Endothelial cell of umbilical vein (primary cell): ENCODE results near the gene ENKD1. TPM values are rescaled to one million over a fixed set of nuclear protein-coding genes. Genes with fewer than 3 reads are reported as not detected.

Source experiments
- BruUV-seq: library from RNA; stranded (reverse); fragments of 400-500 nt; replicated peaks from 2 replicates; lab custom pipeline; 2021; lab: Mats Ljungman, UMichigan
- CTCF ChIA-PET: fragments of 300-600, 350-600 bp; sonication (Branson Sonifier 250); formaldehyde crosslinking; loops from one replicate; lab custom pipeline; 2021; ENCODE audit warnings: antibody characterized with exemption, inconsistent platforms; lab: Charles Lee
- POLR2A ChIA-PET: fragments of 300-600, 350-600 bp; sonication (Branson Sonifier 250); formaldehyde crosslinking; loops from one replicate; lab custom pipeline; 2021; ENCODE audit warnings: antibody characterized with exemption, inconsistent platforms; lab: Charles Lee
- DNase-seq: peaks from one replicate; pipeline ENCODE4 v3.0.0-alpha.2; 2011; ENCODE audit warnings: low read depth, low spot score
- FAIRE-seq: peaks from 2 replicates; lab custom pipeline; 2011; peaks lifted over from hg19 to GRCh38; lab: Jason Lieb, UNC
- H2AFZ ChIP-seq: 2 replicates; pipeline ENCODE4 v1.6.0; 2012; ENCODE audit warnings: low read depth, low read length, control low read depth, inconsistent platforms
- H3K27ac ChIP-seq: 2 replicates; pipeline ENCODE4 v1.5.1; 2011; ENCODE audit warnings: low read depth, mild to moderate bottlenecking, control low read depth, low read length, moderate library complexity; ENCODE audit not compliant: insufficient read depth
- H3K27me3 ChIP-seq, 2 experiments: 2 replicates each; pipeline versions ENCODE4 v1.6.0 to v1.6.1; 2011; ENCODE audit warnings: low read length in 2 of 2, mixed read lengths in 1 of 2; ENCODE audit not compliant: control insufficient read depth in 2 of 2, insufficient read depth in 2 of 2
- H3K36me3 ChIP-seq, 2 experiments: 2 replicates in 1 of 2; 3 replicates in 1 of 2; pipeline ENCODE4 v1.5.1; 2011; ENCODE audit warnings: low read length in 2 of 2, mild to moderate bottlenecking in 1 of 2, moderate library complexity in 1 of 2; ENCODE audit not compliant: control insufficient read depth in 2 of 2, insufficient read depth in 2 of 2; ENCODE audit errors: extremely low read depth in 1 of 2
- H3K4me1 ChIP-seq: 3 replicates; pipeline ENCODE4 v1.5.1; 2011; ENCODE audit warnings: mild to moderate bottlenecking, low read length; ENCODE audit not compliant: control insufficient read depth, insufficient read depth; ENCODE audit errors: extremely low read depth
- H3K4me2 ChIP-seq: 2 replicates; pipeline ENCODE4 v1.6.1; 2011; ENCODE audit warnings: low read length, control low read depth, mixed read lengths; ENCODE audit not compliant: insufficient read depth
- H3K4me3 ChIP-seq, 3 experiments: fragments of 200-600 bp in 1 of 3; sonication (generic), shearing (Covaris generic) in 1 of 3; replicated peaks in 1 of 3; 2 replicates each; pipeline ENCODE4 v1.5.1; 2011 to 2016; ENCODE audit warnings: control low read depth in 3 of 3, low read length in 3 of 3, mild to moderate bottlenecking in 2 of 3, inconsistent platforms in 1 of 3, low read depth in 1 of 3, moderate library complexity in 1 of 3; ENCODE audit not compliant: insufficient read depth in 1 of 3
- H3K79me2 ChIP-seq: 2 replicates; pipeline ENCODE4 v1.6.0; 2012; ENCODE audit warnings: low read length, inconsistent platforms; ENCODE audit not compliant: control insufficient read depth, insufficient read depth
- H3K9ac ChIP-seq: replicated peaks from 2 replicates; pipeline ENCODE3; 2011; ENCODE audit warnings: low read length, control low read depth; ENCODE audit not compliant: insufficient read depth; ENCODE audit errors: extremely low read depth
- H3K9me1 ChIP-seq: replicated peaks from 3 replicates; pipeline ENCODE4 v1.6.0; 2011; ENCODE audit warnings: mild to moderate bottlenecking, low read length; ENCODE audit not compliant: control insufficient read depth, insufficient read depth; ENCODE audit errors: extremely low read depth
- H3K9me3 ChIP-seq: replicated peaks from 2 replicates; pipeline ENCODE4 v1.5.1; 2012; ENCODE audit warnings: low read length, inconsistent platforms; ENCODE audit not compliant: control insufficient read depth, insufficient read depth
- H4K20me1 ChIP-seq: replicated peaks from 2 replicates; pipeline ENCODE3; 2011; ENCODE audit warnings: mild to moderate bottlenecking, low read length; ENCODE audit not compliant: control insufficient read depth, insufficient read depth; ENCODE audit errors: extremely low read depth
- CTCF ChIP-seq, 2 donors: IDR thresholded peaks; 1 replicate in 1 of 2; 2 replicates in 1 of 2; pipeline ENCODE4 v1.5.1; 2011; ENCODE audit warnings: low read length in 2 of 2, mild to moderate bottlenecking in 2 of 2, moderate library complexity in 2 of 2, control low read depth in 1 of 2, inconsistent platforms in 1 of 2, low read depth in 1 of 2; ENCODE audit not compliant: insufficient read depth in 1 of 2; ENCODE audit errors: extremely low read depth in 1 of 2
- EZH2 ChIP-seq: IDR thresholded peaks from 2 replicates; pipeline ENCODE4 v1.6.1; 2012; ENCODE audit warnings: borderline replicate concordance, low read depth, mild to moderate bottlenecking, moderate library complexity, low read length, inconsistent platforms; ENCODE audit not compliant: severe bottlenecking
- FOS ChIP-seq: IDR thresholded peaks from 2 replicates; pipeline ENCODE4 v1.6.1; 2011; ENCODE audit warnings: mild to moderate bottlenecking, low read length, moderate library complexity, borderline replicate concordance; ENCODE audit not compliant: insufficient read depth
- GATA2 ChIP-seq: IDR thresholded peaks from 2 replicates; pipeline ENCODE4 v1.7.0; 2011; ENCODE audit warnings: low read depth, mild to moderate bottlenecking, moderate library complexity, mixed read lengths, low read length; ENCODE audit not compliant: insufficient read length, insufficient read depth
- JUN ChIP-seq: IDR thresholded peaks from 2 replicates; pipeline ENCODE4 v1.6.1; 2011; ENCODE audit warnings: borderline replicate concordance, low read depth; ENCODE audit not compliant: insufficient read length, insufficient read depth
- MAX ChIP-seq: IDR thresholded peaks from 2 replicates; pipeline ENCODE4 v1.6.1; 2011; ENCODE audit not compliant: insufficient read depth, insufficient read length
- MYC ChIP-seq: IDR thresholded peaks from one replicate; pipeline ENCODE4 v1.6.1; 2011; ENCODE audit warnings: mild to moderate bottlenecking, low read depth, low read length
- POLR2A ChIP-seq: IDR thresholded peaks from 2 replicates; pipeline ENCODE4 v1.6.1; 2012; ENCODE audit warnings: low read depth, mild to moderate bottlenecking, control low read depth, low read length
- POLR2AphosphoS5 ChIP-seq: IDR thresholded peaks from 2 replicates; pipeline ENCODE4 v1.6.1; 2012; ENCODE audit warnings: low read depth, mild to moderate bottlenecking, control low read depth, low read length, moderate library complexity; ENCODE audit not compliant: insufficient read depth
- dilution Hi-C: fragments of 300-500 bp; cut with MboI; formaldehyde crosslinking; loops from one replicate; pipeline ENCODE4 v1.15.0; 2019; ENCODE audit warnings: low sequenced_read_pairs; ENCODE audit not compliant: extremely low pct_ligation_motif_present
- intact Hi-C: fragments of 100-400 bp; cut with micrococcal nuclease; formaldehyde crosslinking; loops from one replicate; pipeline ENCODE4 v1.10.0; 2022
- polyA plus RNA-seq, 4 experiments: library from polyadenylated mRNA; depleted of rRNA in 3 of 4; stranded (reverse) in 3 of 4; unstranded in 1 of 4; fragments of >200 nt; gene quantifications; 2 replicates each; pipeline versions ENCODE4 v1.2.1 to v1.2.3, GENCODE V29; 2011 to 2012; ENCODE audit warnings: missing spikeins in 1 of 4
- total RNA-seq: library from RNA; stranded (reverse); gene quantifications from 2 replicates; pipeline ENCODE4 v1.2.3, GENCODE V29; 2021

Gene ENKD1
- total and polyA plus RNA-seq, 2 donors (not counting 3 experiments of a cell fraction or from before 2014, with no cell fraction given), result 16.7 to 17.3 TPM

GRCh38 chr16:67716097-67716496 is 49.5 kb upstream of the ENKD1 start:
- Histone ChIP-seq H3K9ac (no peak overlapping the region), H3K79me2 (peaks cover 70% of the 10 kb centered on the region), H2AFZ (no peak overlapping the region), H3K9me3 (no peaks in the 10 kb centered on the region), H3K27me3 (no peaks in the 10 kb centered on the region), H3K4me3 (no peak overlapping the region), H3K36me3 (peaks cover 0 to 2% of the 10 kb centered on the region in 2 experiments), H3K4me2 (no peak overlapping the region), H4K20me1 (peaks cover 8% of the 10 kb centered on the region), H3K9me1 (no peaks in the 10 kb centered on the region), H3K4me1 (peaks cover 23% of the 10 kb centered on the region), H3K27ac (no peak overlapping the region)
- no peak for DNase-seq
- dilution Hi-C loops, result no loop called here
- BruUV-seq, result no TSS peak
- CTCF ChIA-PET, result interaction anchor here (0.6 to 1.2 kb wide), 2 partner anchors 43 to 48 kb away, joined by 3 to 5 read pairs; no protein-coding TSS in a partner anchor
- intact Hi-C loops, result no loop called here
- TF ChIP-seq POLR2AphosphoS5 (no peak), JUN (no peak), MYC (no peak), MAX (no peak), GATA2 (no peak), POLR2A (no peak), EZH2 (no peak), CTCF (IDR thresholded peaks at IDR 0.05; ENCODE audit: extremely low read depth in 1 of 2, insufficient read depth in 1 of 2, low read depth in 1 of 2, low read length in 2 of 2) (no peak), FOS (no peak)
- POLR2A ChIA-PET, result no interaction called here
- no peak for FAIRE-seq
